HepG2 (cell line): ENCODE measurements around the gene IFIT2.

Source experiments
- CHD2 ChIP-seq: IDR thresholded peaks from 2 replicates; pipeline ENCODE4 v1.6.1; 2011; ENCODE audit warnings: low read depth, low read length, improper control_type of control experiment
- SMAD1 ChIP-seq: sonication (generic); formaldehyde crosslinking; IDR thresholded peaks from 2 replicates; pipeline ENCODE4 v1.4.0; 2020; ENCODE audit warnings: missing genetic modification reagents, low read depth, mild to moderate bottlenecking, borderline replicate concordance
- ZNF275 ChIP-seq: sonication (generic); formaldehyde crosslinking; IDR thresholded peaks from 2 replicates; pipeline ENCODE4 v1.8.0; 2022; ENCODE audit warnings: missing genetic modification reagents, mild to moderate bottlenecking, inconsistent platforms, borderline replicate concordance

GRCh38 chr10:89283936-89284475 is 17.8 kb upstream of the IFIT2 start:
- no peak for TF ChIP-seq CHD2
- no peak for TF ChIP-seq ZNF275 (CRISPR knock-in tag)
- TF ChIP-seq SMAD1 = no peak
